HEK293T (cell line): Measurements from ENCODE around the gene SLC39A3.
"Not testable (repeated sequence)": the region's sequence is repeated elsewhere in the genome, so short reads cannot be mapped to it uniquely, and the experiment has no call there.

Experiments
- CTCF ChIA-PET: fragments of 350-600 bp; formaldehyde crosslinking; extraction: SDS; loops from one replicate; lab custom pipeline; 2021; ENCODE audit warnings: antibody characterized with exemption, inconsistent platforms; lab: Yijun Ruan, JAX
- POLR2A ChIA-PET: fragments of 350-600 bp; formaldehyde crosslinking; extraction: SDS; loops from one replicate; lab custom pipeline; 2020; ENCODE audit warnings: antibody characterized with exemption, inconsistent platforms; lab: Yijun Ruan, JAX
- DNase-seq: peaks from one replicate; pipeline ENCODE4 v3.0.0; 2012; ENCODE audit warnings: mixed read lengths; ENCODE audit errors: extremely low spot score
- ARNT ChIP-seq: fragments of 450-650 bp; IDR thresholded peaks from 2 replicates; pipeline ENCODE4 v1.6.1; 2017; ENCODE audit warnings: mild to moderate bottlenecking
- BHLHE40 ChIP-seq: fragments of 450-650 bp; IDR thresholded peaks from 2 replicates; pipeline ENCODE4 v1.6.1; 2016; ENCODE audit warnings: mild to moderate bottlenecking, moderate library complexity, borderline replicate concordance
- CTBP1 ChIP-seq: fragments of 450-650 bp; IDR thresholded peaks from 2 replicates; pipeline ENCODE4 v1.6.1; 2016; ENCODE audit warnings: borderline replicate concordance
- ELF4 ChIP-seq: fragments of 450-650 bp; IDR thresholded peaks from 2 replicates; pipeline ENCODE4 v1.6.1; 2017; ENCODE audit warnings: antibody characterized with exemption
- FOXA1 ChIP-seq: fragments of 450-650 bp; IDR thresholded peaks from 2 replicates; pipeline ENCODE4 v1.6.1; 2016; ENCODE audit warnings: mild to moderate bottlenecking
- FOXK2 ChIP-seq: fragments of 450-650 bp; IDR thresholded peaks from 2 replicates; pipeline ENCODE4 v1.6.1; 2016; ENCODE audit warnings: mild to moderate bottlenecking
- FOXM1 ChIP-seq: fragments of 450-650 bp; IDR thresholded peaks from 2 replicates; pipeline ENCODE4 v1.6.1; 2017; ENCODE audit warnings: mild to moderate bottlenecking, borderline replicate concordance
- HDGF ChIP-seq: fragments of 450-650 bp; IDR thresholded peaks from 2 replicates; pipeline ENCODE4 v1.6.1; 2017; ENCODE audit warnings: antibody characterized with exemption, borderline replicate concordance
- L3MBTL2 ChIP-seq: fragments of 450-650 bp; conservative IDR thresholded peaks from 2 replicates; pipeline ENCODE4 v1.6.1; 2016; ENCODE audit warnings: mild to moderate bottlenecking
- LEF1 ChIP-seq: fragments of 450-650 bp; IDR thresholded peaks from 2 replicates; pipeline ENCODE4 v1.6.1; 2017; ENCODE audit warnings: mild to moderate bottlenecking, borderline replicate concordance
- NFRKB ChIP-seq: fragments of 450-650 bp; IDR thresholded peaks from 2 replicates; pipeline ENCODE4 v1.6.1; 2016; ENCODE audit warnings: mild to moderate bottlenecking, moderate library complexity
- SP1 ChIP-seq: fragments of 450-650 bp; IDR thresholded peaks from 2 replicates; pipeline ENCODE4 v1.6.1; 2017
- SUZ12 ChIP-seq: fragments of 450-650 bp; IDR thresholded peaks from 2 replicates; pipeline ENCODE4 v1.6.1; 2016; ENCODE audit warnings: mild to moderate bottlenecking
- TARDBP ChIP-seq: fragments of 450-650 bp; IDR thresholded peaks from 2 replicates; pipeline ENCODE4 v1.6.1; 2016
- ZNF384 ChIP-seq: fragments of 450-650 bp; IDR thresholded peaks from 2 replicates; pipeline ENCODE4 v1.6.1; 2016
- TF ChIP-seq, protein P1 (sequence below): fragments of 450-650 bp; IDR thresholded peaks from 2 replicates; pipeline ENCODE4 v1.6.1; 2016

Gene SLC39A3

DNA sequence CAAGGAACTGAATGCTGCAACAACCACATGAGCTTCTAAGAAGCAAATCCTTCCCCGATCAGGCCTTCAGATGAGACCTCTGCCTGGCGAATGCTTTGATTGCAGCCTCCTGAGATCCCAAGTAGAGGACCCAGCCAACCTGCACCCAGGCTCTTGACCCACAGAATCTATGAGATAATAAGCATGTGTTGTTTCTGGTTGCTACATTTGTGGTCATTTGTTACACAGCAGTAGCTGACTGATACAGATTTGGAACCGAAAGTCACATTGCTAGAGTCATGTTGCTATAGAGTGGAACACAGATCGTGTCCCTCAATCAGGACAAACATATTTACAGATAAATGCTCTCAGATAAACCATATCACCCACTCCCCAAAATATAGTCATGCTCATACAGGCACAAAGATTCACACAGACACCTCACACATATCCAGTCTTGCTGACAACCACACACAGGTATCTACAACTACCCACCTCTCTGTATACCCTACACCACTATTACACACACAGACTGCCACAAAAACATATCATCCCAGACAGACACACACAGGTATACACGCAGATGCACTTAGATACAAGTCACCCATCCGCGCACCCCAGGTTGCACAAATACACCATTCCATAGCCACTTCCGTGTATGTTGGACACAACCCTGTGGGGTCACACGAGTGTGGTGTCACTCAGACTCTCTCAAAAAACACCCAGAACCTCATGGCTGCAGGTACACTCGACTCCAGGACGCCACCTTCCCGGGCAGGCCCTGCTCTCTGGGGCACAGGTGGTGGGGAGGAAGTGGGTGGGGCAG lies 24.1 kb downstream of the SLC39A3 start:
- CTCF ChIA-PET, result no interaction called here
- POLR2A ChIA-PET, result interaction anchor here (1.0 kb wide), 1 partner anchor 12 kb away, joined by 3 read pairs; no protein-coding TSS in a partner anchor
- no peak for DNase-seq
- TF ChIP-seq NFRKB (no peak), SUZ12 (no peak), L3MBTL2 (no peak), HDGF (no peak), ELF4 (no peak), TARDBP (no peak), ZNF384 (no peak), FOXK2 (no peak), FOXM1 (no peak), SP1 (no peak), LEF1 (no peak), CTBP1 (no peak), FOXA1 (no peak), ARNT (no peak), BHLHE40 (no peak)
- TF ChIP-seq, protein P1, sequence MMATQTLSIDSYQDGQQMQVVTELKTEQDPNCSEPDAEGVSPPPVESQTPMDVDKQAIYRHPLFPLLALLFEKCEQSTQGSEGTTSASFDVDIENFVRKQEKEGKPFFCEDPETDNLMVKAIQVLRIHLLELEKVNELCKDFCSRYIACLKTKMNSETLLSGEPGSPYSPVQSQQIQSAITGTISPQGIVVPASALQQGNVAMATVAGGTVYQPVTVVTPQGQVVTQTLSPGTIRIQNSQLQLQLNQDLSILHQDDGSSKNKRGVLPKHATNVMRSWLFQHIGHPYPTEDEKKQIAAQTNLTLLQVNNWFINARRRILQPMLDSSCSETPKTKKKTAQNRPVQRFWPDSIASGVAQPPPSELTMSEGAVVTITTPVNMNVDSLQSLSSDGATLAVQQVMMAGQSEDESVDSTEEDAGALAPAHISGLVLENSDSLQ, result no peak

DNA sequence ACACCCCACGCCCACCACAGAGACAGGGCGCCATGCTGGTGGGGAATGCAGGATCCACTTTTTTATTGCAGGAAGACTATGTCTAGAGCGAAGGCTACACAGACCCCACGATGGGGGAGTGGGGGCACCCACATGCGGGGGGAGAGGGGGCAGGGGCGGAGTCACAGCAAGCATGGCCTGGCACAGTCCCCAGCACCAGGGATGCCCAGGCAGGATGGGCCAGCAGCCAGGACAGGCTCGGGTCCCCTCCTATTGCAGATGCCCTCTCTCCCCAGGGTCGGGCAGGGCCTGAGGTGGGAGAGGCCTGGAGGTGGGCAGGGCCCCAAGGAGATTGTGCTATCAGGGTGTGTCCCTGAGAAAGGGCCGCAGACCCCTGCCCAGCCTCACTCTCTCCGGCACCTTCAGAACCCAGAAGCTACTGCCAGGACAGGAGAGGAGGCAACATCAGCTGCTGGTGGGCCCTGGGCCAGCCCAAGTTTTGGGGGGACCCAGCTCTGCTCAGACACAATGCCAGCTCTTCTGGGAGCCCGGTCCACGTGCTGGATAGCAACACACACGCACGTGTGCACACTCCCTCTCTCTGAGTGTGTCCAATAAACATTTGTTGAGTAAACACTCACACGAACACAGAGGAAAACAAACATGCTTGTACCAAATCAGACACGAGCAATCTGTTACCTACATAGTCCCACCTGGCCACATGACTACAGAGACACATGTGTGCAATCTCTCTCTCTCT lies 25.1 kb downstream of the SLC39A3 start:
- POLR2A ChIA-PET, result interaction anchor here (1.0 kb wide), 1 partner anchor 13 kb away, joined by 3 read pairs; no protein-coding TSS in a partner anchor
- CTCF ChIA-PET, result no interaction called here
- TF ChIP-seq HDGF (no peak), CTBP1 (no peak), ZNF384 (no peak), BHLHE40 (no peak), FOXA1 (no peak), ELF4 (no peak), ARNT (no peak), TARDBP (no peak), L3MBTL2 (no peak), LEF1 (no peak), FOXK2 (no peak), SP1 (no peak), SUZ12 (no peak), FOXM1 (no peak)
- TF ChIP-seq, protein P1, result no peak
- no peak for DNase-seq

DNA sequence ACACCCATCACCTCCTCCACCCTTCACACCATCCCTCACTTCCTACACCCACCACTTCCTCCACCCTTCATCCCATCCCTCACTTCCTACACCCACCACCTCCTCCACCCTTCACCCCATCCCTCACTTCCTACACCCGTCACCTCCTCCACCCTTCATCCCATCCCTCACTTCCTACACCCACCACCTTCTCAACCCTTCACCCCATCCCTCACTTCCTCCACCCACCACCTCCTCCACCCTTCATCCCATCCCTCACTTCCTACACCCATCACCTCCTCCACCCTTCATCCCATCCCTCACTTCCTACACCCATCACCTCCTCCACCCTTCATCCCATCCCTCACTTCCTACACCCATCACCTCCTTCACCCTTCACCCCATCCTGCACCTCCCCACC lies 25.7 kb downstream of the SLC39A3 start:
- DNase-seq, CTCF ChIA-PET, POLR2A ChIA-PET: not testable (repeated sequence)

DNA sequence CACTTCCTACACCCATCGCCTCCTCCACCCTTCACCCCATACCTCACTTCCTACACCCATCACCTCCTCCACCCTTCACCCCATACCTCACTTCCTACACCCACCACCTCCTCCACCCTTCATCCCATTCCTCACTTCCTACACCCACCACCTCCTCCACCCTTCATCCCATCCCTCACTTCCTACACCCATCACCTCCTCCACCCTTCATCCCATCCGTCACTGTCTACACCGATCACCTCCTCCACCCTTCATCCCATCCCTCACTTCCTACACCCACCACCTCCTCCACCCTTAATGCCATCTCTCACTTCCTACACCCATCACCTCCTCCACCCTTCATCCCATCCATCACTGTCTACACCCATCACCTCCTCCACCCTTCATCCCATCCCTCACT lies 26.6 kb downstream of the SLC39A3 start:
- DNase-seq, CTCF ChIA-PET, POLR2A ChIA-PET: not testable (repeated sequence)

DNA sequence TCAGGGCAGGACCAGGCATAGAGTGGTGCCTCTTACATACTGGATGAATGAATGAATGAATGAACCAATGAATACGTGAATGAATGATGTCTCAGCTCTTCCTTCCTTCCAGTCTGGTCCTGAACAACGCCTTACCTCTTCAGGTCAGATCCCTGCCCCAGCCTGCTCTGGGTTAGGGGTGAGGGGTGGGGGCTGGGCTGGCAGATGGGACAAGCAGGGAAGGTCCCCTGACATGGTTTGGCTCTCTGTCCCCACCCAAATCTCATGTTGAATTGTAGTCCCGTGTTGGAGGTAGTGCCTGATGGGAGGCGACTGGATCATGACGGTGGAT lies 28.0 kb downstream of the SLC39A3 start:
- no peak for DNase-seq
- TF ChIP-seq L3MBTL2 (no peak), BHLHE40 (no peak)
- TF ChIP-seq, protein P1, result no peak
- POLR2A ChIA-PET, result no interaction called here
- CTCF ChIA-PET, result no interaction called here

DNA sequence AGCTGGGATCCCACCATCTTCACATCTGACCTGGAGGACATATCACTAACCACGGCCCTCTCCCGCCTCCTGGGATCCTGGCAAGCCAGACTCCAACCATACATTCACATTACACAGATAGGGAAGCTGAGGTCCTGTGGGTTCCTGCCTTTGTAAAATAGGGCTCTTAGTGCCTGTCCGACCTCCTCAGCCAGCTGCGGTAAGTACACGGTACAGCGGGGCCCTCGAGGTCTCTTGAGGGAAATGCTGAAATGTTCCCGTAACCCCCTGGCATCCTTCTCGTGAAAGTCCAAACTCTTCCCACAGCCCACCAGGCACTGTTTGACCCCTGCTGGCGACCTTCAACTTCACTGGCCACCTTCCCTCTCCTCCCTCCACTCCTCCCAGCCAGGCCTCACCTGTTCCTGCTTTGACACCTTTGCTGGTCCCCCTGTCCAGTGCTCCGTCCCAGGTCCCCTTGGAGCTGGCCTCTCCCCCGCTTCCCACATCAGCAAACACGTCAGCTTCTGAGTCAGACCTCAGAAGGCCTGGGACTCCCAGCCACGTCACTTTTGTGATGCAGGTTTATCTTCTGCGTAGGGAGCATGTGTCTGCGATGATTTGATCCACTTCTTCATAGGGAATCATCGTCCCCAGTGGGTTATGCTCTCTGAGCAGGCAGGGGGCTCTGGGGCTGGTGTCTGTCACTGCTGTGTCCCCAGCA lies 28.5 kb downstream of the SLC39A3 start:
- TF ChIP-seq FOXA1, result no peak
- TF ChIP-seq LEF1, result no peak
- TF ChIP-seq NFRKB, result no peak
- no peak for TF ChIP-seq CTBP1
- TF ChIP-seq FOXM1, result no peak
- no peak for TF ChIP-seq TARDBP
- TF ChIP-seq ZNF384, result no peak
- no peak for TF ChIP-seq SUZ12
- TF ChIP-seq, protein P1, result no peak
- no peak for TF ChIP-seq BHLHE40
- no peak for TF ChIP-seq FOXK2
- no peak for TF ChIP-seq ARNT
- no peak for TF ChIP-seq SP1
- no peak for TF ChIP-seq L3MBTL2
- TF ChIP-seq HDGF, result no peak
- TF ChIP-seq ELF4, result no peak
- POLR2A ChIA-PET, result interaction anchor here (0.7 kb wide), 1 partner anchor 37 kb away, joined by 3 read pairs; no protein-coding TSS in a partner anchor
- CTCF ChIA-PET, result no interaction called here
- no peak for DNase-seq
